ENCODE data around the gene DCST2.

DNA sequence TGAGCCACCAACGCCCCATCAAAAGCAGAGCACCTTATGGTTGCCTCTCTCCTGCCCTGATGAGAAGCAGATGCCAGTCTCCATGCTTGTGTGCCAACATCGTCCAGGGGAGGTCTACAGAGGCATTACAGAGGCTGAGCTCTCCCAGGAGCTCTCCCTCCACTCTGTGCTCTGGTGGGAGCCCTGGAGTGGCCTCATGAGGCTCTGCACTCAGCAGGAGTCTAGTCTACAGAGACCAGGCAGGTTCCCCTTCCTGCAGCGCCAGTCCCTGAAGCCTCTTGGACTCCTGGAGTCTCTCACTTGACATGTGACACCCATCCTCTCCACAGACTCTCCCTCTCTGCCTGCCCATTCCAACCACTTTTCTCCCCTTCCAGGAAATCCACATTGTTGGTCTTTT, 3.5 kb upstream of the DCST2 start:
- TF ChIP-seq, protein P1, sequence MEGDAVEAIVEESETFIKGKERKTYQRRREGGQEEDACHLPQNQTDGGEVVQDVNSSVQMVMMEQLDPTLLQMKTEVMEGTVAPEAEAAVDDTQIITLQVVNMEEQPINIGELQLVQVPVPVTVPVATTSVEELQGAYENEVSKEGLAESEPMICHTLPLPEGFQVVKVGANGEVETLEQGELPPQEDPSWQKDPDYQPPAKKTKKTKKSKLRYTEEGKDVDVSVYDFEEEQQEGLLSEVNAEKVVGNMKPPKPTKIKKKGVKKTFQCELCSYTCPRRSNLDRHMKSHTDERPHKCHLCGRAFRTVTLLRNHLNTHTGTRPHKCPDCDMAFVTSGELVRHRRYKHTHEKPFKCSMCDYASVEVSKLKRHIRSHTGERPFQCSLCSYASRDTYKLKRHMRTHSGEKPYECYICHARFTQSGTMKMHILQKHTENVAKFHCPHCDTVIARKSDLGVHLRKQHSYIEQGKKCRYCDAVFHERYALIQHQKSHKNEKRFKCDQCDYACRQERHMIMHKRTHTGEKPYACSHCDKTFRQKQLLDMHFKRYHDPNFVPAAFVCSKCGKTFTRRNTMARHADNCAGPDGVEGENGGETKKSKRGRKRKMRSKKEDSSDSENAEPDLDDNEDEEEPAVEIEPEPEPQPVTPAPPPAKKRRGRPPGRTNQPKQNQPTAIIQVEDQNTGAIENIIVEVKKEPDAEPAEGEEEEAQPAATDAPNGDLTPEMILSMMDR (IDR thresholded peaks at IDR 0.05; ENCODE audit: control extremely low read depth in 1 of 3, insufficient read depth in 1 of 3, low read depth in 1 of 3, low read length in 3 of 3), result no peak
- TF ChIP-seq BACH1 (IDR thresholded peaks at IDR 0.05; ENCODE audit: low read length) (no peak), KDM1A (IDR thresholded peaks at IDR 0.05; ENCODE audit: borderline replicate concordance, low read length) (no peak), EZH2 (IDR thresholded peaks at IDR 0.05; ENCODE audit: low read depth, low read length, severe bottlenecking) (no peak), POLR2AphosphoS5 (IDR thresholded peaks at IDR 0.05; ENCODE audit: low read depth, low read length) (no peak)
- TF ChIP-seq, protein P2, sequence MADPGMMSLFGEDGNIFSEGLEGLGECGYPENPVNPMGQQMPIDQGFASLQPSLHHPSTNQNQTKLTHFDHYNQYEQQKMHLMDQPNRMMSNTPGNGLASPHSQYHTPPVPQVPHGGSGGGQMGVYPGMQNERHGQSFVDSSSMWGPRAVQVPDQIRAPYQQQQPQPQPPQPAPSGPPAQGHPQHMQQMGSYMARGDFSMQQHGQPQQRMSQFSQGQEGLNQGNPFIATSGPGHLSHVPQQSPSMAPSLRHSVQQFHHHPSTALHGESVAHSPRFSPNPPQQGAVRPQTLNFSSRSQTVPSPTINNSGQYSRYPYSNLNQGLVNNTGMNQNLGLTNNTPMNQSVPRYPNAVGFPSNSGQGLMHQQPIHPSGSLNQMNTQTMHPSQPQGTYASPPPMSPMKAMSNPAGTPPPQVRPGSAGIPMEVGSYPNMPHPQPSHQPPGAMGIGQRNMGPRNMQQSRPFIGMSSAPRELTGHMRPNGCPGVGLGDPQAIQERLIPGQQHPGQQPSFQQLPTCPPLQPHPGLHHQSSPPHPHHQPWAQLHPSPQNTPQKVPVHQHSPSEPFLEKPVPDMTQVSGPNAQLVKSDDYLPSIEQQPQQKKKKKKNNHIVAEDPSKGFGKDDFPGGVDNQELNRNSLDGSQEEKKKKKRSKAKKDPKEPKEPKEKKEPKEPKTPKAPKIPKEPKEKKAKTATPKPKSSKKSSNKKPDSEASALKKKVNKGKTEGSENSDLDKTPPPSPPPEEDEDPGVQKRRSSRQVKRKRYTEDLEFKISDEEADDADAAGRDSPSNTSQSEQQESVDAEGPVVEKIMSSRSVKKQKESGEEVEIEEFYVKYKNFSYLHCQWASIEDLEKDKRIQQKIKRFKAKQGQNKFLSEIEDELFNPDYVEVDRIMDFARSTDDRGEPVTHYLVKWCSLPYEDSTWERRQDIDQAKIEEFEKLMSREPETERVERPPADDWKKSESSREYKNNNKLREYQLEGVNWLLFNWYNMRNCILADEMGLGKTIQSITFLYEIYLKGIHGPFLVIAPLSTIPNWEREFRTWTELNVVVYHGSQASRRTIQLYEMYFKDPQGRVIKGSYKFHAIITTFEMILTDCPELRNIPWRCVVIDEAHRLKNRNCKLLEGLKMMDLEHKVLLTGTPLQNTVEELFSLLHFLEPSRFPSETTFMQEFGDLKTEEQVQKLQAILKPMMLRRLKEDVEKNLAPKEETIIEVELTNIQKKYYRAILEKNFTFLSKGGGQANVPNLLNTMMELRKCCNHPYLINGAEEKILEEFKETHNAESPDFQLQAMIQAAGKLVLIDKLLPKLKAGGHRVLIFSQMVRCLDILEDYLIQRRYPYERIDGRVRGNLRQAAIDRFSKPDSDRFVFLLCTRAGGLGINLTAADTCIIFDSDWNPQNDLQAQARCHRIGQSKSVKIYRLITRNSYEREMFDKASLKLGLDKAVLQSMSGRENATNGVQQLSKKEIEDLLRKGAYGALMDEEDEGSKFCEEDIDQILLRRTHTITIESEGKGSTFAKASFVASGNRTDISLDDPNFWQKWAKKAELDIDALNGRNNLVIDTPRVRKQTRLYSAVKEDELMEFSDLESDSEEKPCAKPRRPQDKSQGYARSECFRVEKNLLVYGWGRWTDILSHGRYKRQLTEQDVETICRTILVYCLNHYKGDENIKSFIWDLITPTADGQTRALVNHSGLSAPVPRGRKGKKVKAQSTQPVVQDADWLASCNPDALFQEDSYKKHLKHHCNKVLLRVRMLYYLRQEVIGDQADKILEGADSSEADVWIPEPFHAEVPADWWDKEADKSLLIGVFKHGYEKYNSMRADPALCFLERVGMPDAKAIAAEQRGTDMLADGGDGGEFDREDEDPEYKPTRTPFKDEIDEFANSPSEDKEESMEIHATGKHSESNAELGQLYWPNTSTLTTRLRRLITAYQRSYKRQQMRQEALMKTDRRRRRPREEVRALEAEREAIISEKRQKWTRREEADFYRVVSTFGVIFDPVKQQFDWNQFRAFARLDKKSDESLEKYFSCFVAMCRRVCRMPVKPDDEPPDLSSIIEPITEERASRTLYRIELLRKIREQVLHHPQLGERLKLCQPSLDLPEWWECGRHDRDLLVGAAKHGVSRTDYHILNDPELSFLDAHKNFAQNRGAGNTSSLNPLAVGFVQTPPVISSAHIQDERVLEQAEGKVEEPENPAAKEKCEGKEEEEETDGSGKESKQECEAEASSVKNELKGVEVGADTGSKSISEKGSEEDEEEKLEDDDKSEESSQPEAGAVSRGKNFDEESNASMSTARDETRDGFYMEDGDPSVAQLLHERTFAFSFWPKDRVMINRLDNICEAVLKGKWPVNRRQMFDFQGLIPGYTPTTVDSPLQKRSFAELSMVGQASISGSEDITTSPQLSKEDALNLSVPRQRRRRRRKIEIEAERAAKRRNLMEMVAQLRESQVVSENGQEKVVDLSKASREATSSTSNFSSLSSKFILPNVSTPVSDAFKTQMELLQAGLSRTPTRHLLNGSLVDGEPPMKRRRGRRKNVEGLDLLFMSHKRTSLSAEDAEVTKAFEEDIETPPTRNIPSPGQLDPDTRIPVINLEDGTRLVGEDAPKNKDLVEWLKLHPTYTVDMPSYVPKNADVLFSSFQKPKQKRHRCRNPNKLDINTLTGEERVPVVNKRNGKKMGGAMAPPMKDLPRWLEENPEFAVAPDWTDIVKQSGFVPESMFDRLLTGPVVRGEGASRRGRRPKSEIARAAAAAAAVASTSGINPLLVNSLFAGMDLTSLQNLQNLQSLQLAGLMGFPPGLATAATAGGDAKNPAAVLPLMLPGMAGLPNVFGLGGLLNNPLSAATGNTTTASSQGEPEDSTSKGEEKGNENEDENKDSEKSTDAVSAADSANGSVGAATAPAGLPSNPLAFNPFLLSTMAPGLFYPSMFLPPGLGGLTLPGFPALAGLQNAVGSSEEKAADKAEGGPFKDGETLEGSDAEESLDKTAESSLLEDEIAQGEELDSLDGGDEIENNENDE (IDR thresholded peaks at IDR 0.05; ENCODE audit: insufficient replicate concordance, low read length), result no peak
- TF ChIP-seq, protein P3, sequence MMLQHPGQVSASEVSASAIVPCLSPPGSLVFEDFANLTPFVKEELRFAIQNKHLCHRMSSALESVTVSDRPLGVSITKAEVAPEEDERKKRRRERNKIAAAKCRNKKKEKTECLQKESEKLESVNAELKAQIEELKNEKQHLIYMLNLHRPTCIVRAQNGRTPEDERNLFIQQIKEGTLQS (IDR thresholded peaks at IDR 0.05; ENCODE audit: insufficient read depth, low read depth, low read length), result no peak

Data from H1 (cell line).